Breast epithelium (tissue), 3 donors: ENCODE measurements around the gene MIER2.

Experiments used
- POLR2A ChIP-seq: fragments of 450-650 bp; IDR thresholded peaks from one replicate; pipeline ENCODE4 v1.6.1; 2016; ENCODE audit warnings: antibody characterized with exemption, mild to moderate bottlenecking, moderate library complexity
- POLR2AphosphoS5 ChIP-seq, 3 donors: sonication (generic); formaldehyde crosslinking; IDR thresholded peaks; one replicate each; pipeline ENCODE4 v1.6.1; 2017; ENCODE audit warnings: antibody characterized with exemption in 3 of 3
- TF ChIP-seq, protein P1 (sequence below), 3 donors: fragments of 450-650 bp; IDR thresholded peaks; one replicate each; pipeline ENCODE4 v1.5.1; 2016 to 2017; ENCODE audit warnings: antibody characterized with exemption in 3 of 3, mild to moderate bottlenecking in 3 of 3, moderate library complexity in 3 of 3

DNA sequence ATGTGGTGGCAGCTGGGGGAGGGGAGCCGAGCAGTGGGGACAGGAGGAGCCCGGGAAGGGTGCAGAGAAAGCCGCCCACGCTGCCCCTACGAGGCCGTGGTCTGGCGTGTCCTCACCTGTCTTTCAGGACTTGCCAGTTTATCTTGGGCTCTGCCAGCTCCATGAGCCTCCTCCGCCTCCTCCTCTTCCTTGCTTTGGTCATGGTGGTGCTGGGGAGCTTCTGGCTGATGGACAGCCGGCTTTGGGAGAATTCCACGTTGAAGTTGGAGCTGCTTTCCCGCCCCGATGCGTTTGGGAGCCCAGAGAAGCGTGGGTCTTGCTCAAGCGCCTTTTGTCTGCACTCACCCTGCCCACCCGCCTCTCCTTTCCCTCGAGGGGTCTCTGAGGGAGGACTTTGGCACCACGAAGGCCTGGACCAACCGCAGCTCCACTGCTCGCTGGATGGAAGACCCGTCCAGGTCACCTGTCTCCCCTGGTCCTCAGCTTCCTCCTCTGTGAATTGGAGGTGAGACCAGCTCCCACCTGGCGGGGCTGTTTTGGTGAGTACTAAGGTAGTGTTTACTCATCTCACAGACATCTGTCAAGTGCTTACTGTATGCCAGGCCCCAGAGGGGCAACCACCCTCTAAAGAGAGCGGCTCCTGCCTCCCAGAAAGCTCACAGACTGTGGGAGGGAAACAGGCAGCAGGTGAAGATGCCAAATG is 29.7 kb upstream of the MIER2 start:
- TF ChIP-seq, protein P1, sequence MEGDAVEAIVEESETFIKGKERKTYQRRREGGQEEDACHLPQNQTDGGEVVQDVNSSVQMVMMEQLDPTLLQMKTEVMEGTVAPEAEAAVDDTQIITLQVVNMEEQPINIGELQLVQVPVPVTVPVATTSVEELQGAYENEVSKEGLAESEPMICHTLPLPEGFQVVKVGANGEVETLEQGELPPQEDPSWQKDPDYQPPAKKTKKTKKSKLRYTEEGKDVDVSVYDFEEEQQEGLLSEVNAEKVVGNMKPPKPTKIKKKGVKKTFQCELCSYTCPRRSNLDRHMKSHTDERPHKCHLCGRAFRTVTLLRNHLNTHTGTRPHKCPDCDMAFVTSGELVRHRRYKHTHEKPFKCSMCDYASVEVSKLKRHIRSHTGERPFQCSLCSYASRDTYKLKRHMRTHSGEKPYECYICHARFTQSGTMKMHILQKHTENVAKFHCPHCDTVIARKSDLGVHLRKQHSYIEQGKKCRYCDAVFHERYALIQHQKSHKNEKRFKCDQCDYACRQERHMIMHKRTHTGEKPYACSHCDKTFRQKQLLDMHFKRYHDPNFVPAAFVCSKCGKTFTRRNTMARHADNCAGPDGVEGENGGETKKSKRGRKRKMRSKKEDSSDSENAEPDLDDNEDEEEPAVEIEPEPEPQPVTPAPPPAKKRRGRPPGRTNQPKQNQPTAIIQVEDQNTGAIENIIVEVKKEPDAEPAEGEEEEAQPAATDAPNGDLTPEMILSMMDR (IDR thresholded peaks at IDR 0.05), result no peak
- TF ChIP-seq POLR2A (no peak), POLR2AphosphoS5 (IDR thresholded peaks at IDR 0.05) (no peak)
